D341Med (cell line): ENCODE results near the gene TMEM131L.

ENCODE experiments used
- DNase-seq: peaks from one replicate; pipeline ENCODE4 v3.0.0; 2012; ENCODE audit warnings: low spot score

TMEM131L gene

DNA sequence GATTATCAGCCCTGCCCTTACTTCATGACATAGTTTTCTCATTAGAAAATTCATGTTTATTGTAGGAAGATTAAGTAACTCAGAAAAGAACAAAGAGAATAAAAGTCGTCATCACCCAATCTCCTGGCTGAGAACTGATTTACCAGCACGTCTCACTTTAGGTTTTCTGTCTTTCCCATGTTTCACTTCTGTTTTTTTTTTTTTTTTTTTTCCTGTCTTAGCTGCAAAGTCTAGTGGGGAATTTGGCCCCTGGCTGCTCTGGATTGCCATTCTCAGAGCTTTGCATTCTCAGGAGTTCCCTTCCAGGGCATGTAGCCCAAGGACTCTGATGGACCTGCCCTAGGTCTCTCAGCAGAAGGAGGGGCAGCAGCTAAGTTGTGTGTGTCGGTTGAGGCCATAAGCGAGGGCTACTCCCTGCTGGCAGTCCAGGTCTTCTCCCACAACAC is 57.8 kb downstream of the TMEM131L start:
- no peak for DNase-seq

DNA sequence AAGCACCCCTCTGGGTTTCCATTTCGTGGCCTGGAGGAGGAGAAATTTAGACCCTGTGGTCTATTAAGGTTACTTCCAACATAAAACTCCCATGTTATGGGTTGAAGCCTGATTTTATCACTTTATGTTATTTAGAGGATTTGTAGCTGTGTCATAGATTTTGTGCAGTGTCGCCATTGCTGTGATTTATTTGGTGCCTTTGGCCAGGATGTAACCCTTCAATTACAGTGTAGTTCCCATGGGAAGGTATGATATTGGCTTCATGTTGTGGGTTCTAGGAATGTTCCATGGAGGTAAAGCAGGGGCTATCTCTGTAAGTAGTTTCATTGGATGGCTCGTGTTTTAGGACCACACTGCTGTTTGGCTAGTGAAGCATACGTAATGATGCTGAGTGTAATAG is 58.5 kb downstream of the TMEM131L start:
- no peak for DNase-seq

DNA sequence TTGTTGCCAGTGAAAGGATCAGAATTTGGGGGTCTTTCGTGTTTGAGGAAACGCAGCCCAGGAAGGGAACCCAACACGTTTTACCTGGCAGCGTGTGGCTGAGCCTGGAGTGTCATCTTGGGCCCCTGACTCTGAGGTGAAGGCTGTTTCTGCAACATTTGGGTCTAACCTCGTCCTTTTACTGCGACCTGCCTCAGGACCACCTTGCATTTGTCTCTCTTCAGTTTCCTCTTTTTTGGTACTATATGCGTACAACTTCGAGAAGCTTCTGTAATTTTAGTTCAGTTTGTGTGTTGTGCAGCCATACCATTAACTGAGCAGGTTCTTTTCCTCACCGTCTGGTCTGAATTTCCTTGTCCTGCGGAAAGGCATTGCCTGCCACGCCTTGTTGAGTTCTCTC is 61.5 kb downstream of the TMEM131L start:
- no peak for DNase-seq

DNA sequence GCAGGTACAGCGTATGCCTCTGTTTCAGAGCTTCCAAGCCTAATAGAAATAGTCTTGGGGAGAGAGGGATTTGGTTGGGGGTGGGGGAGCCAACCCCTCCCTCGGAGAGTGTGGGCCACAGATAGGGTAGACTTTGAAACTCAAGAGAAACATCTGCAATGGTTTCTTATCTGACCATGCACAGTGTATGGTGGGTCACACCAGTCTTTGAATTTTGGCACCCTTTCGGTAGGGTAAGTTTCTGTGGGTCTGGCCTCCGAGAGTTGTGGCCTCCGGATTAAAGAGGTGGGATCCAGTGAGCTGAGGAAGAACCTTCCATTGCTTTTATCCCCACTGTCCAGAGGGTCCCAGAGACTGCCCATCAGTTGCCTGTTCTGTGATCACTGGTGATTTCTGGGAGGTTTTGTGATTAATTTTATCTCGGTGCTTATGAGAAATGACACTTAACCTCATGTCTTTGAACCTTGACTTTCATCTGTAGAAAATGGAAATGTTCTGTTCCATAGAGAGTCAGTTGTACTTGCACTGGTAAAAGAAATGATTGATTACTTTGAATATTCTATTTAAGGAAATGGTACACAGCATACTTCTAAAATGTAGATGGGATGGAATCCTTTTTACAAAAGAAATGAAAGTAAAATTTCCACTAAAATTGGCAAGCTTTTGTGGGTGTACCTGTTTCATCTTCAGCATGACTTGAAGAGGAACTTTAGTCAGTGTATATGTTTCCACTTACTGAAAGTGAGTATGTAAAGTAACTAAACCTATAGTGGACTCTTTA is 62.7 kb downstream of the TMEM131L start:
- no peak for DNase-seq

DNA sequence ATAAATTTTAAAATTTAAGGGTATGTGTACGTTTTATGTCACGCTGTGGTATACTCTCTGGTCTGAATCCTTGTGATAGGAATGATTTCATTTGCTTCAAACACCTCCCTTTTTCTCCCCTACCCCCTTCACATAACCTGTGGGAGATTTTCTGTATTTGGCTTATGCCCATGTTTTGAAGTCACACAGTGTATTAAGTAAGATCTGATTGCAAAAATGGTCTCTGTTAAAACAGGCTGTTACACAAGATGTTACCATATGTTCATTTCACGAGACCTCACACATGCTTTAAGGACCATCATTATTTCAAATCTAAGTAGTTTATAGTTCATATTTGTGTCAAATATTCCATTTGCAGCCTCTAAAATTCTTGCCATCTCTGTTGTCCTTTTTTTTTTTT is 63.5 kb downstream of the TMEM131L start:
- DNase-seq = no peak

DNA sequence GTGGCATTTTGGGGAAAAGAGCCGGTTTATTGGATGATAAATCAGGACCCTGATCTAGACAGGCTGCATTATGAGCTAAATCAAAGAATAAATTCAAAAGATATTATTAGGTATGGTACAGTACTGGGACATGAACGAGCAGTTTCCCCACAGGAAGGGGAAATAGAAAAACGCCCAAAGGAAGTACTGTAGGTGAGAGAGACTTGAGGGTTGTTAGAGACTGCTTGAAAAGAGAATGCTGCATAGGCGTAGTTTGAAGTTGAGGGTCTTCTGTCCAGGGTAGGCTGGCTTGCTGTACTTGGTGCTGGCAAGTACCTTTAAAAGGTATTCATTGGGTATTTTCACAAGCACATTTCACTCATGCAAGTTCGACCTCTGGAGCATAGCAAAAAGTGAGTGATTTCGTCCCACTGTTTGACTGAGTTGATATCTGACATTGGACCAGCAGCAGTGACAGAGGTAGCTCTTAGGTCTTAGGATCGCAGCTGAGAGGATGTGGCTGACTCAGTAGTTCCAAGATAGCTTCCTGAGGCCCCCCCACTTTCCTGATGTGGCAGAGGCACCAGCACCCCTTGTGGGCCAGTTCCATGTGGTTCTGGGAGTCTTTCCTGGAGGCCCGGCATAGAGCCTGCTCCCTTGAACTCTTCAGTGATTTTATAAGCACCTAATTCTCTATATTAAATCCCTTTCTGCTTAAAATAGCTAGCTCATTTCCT is 64.3 kb downstream of the TMEM131L start:
- DNase-seq = no peak

DNA sequence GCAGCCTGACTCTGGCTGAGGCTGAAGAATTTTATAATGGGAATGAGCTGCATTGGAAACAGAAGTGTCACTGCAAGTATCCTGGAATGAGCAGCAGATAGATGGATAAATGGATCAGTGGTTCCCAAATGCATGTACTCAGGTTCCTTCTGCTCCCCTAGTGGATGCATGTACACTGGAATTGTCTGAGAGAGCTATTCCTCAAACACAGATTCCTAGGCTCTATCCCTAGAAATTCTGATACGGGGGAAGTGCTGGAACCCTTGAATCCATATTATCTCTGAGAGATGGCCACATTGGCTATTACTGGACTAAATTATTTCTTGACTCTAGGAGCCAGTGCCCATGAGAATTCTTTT is 64.8 kb downstream of the TMEM131L start:
- no peak for DNase-seq

DNA sequence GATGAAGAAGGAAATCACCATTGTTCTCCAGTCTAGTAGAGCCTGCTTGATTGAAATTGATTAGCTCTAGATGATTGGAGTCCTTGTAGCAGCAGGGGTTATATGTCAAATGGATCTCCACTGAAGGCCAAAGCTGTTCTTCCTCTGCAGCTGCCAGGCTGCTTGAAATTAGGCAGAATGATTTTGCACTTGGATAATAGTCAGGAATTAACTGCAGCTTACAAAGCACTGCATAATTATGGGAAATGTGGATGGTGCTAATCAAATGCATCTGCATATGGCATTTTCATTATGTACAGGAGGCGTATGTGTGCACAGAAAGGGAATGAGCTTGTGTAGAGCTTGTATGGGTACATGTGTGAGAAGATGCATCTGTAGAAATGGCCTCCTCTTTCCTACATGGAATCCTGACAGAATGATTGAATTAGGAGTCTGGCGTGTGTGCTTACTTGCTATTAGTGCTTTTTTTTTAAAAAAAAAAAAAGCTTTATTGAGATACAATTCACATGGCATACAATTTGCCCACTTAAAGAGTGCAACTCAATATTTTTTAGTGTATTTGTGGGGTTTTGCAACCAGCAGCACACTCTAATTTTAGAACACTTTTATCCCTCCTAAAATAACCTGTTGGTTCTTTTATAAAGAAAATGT is 65.9 kb downstream of the TMEM131L start:
- DNase-seq = no peak

DNA sequence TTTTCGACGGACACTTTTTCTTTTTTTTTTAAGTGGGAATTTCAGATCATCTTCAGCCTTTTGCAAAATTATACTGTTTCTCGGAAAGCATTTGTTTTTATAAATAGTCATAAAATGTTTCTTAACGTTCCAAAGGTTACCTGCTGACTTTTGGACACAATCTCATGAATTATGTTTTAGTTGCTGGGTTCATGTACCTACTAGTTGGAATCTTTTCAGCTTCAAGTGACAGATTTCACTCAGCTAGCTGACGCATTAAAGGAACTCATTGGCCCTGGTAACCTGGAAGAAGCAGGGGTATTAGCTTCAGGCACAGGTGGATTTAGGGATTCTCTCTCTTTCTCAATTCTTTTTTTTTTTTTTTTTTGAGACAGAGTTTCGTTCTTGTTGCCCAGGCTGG is 66.5 kb downstream of the TMEM131L start:
- DNase-seq = no peak

DNA sequence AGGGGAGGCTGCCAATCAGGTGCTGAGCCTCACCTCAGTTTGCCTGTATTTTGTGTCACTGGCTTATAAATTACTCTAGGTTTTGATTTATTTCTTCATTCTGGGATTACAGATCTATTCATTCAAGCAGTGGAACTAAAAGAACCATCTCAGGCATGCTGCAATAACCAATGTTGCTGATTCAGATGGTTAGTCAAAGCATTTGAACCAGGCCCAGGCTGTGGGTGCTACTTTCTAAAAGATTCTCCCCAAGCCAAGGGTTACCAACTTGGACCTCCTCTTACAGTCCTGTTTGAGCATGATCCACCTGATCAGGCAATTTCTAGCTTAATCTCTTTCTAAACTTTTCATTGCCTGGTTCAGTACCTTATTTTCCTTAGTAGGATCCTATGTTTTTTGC is 67.2 kb downstream of the TMEM131L start:
- DNase-seq = no peak

DNA sequence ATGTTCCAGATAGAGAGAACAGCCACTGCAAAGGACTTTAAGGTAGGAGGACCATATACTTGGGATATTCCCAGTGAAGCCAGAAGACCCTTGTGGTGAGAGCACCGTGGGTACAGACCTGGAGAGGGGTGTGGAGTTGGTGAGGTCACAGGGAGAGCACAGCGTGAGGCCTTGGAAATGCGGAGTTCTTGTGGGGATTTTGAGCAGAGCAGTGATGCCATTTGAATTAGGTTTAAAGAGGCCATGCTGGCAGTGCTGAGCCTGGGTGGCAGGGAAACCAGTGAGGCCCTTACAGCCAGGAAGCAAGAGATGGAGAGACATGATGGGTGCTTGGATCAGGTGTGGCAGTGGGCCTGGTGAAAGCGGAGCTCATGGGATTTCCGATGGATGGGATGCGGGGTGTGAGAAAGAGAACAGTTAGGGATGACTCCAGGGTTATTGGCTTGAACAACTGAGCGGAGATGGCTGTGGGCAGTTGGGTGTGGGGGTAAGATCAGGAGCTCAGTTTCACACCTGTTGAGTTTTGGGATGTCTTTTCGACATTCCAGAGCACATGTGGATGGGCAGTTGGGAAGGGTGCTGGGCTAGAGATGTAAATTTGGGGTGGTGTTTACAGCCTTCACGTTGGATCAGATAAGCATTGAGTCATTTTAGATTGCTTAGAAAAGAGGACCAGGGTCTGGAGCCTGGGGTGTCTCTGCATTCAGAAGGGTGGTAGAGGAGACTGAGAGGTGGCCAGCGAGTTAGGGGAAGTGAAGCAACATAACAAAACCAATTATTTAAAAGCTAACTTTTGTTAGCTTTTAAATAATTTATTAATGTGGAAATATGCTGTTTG is 68.9 kb downstream of the TMEM131L start:
- DNase-seq = no peak

DNA sequence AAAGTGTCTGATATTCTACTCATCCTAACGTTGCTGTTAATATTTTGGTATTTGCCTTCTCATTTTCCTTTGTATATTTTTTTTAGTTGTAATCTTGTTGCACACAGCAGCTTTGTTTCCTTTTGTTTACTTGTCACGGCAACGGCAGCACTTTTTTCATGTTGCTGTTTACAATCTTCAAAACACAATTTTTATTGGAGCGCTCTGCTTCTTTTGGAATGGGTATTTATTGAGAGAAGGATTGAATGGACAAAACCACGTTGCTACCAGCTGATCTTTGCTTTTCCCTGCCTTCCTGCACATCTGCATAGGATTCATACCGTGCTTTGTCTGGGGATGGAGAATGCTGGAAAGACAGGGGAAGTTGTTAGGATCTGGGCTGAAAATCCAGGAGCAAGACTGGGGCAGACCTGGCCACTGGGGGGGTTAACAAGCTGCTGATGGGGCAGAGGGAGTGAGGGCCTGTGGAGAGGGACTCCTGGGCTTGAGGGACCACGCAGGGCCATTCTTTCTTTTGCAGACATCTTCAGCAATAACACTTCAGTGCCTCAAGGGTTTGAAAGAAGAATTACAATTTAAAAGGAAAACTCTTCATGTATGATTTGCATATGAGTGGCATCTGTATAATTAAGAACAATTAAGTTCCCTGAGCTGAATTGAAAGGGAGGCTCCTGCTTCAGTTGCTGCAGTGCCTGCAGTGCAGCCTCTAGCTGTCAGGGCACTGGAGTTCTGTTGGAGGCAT is 69.8 kb downstream of the TMEM131L start:
- DNase-seq = no peak

DNA sequence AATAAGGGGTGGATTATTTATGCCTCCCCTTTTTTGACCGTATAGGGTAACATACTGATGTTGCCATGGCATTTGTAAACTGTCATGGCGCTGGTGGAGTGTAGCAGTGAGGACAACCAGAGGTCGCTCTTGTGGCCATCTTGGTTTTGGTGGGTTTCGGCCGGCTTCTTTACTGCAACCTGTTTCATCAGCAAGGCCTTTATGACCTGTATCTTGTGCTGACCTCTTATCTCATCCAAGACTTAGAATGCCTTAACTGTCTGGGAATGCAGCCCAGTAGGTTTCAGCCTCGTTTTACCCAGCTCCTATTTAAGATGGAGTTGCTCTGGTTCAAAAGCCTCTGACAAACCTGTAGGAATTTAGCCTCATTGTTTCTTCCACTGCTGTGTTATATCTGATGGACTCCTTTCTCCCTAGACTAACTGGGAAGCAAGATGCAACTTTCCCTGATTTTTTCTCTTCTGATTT is 71.4 kb downstream of the TMEM131L start:
- DNase-seq = no peak

DNA sequence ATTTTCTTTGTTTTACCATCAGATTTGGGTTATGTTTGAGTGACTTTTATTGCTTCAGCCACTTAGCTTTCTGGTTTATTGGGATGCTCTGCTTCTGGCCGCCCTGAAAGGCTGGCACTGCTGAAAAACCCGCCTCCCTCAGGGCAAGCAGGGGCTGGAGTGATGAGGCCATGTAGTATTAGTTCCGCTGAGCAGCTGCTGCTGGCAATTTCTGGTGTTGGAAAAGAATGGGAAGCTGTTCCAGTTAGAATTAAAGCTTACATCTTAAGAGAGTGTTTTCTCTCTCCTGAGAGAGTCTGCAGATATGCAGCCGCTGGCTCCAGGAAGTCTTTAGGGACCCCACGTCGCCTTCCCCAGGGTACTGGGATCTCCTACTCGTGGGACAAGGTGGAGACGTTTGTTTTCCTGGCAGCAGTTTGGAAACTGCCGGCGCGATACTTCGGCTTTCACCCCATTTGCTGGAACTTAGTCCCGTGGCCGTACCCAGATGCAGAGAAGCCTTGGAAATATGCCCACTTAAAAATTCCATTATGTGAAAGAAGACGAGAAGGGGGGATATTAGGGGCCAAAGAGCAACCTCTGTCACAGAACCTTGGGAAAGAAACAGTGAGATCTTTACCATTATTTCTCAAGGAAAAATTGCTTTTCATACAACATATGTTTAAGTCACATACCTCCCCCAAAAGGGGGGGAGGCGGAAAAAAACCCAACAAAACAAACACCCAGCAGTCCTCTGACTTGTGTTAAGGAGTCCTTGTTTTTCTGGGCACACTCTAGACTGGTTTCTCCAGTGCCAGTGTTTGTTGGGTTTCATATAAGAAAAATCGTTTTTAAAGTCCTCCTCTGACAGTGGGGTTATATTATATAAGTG is 72.6 kb downstream of the TMEM131L start:
- DNase-seq = peak; percentile 58

DNA sequence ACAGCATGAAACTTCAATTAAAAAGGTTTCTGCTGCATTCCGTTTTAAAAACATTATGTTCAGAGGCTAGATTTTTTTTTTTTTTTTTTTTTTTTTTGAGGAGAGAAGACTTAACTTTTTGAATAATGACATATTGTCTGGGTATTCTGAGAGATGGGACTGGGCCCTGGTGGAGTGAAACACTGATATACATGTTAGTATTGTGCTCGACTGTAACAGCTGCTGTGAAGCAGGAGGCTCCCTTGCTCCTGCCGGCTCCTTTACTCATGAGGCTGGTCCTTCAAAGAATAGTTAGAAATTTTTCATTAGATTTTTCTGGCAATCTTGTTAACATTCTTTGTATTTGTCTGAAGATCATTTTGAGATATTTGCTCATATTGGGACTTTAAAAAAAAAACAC is 73.3 kb downstream of the TMEM131L start:
- DNase-seq = no peak

DNA sequence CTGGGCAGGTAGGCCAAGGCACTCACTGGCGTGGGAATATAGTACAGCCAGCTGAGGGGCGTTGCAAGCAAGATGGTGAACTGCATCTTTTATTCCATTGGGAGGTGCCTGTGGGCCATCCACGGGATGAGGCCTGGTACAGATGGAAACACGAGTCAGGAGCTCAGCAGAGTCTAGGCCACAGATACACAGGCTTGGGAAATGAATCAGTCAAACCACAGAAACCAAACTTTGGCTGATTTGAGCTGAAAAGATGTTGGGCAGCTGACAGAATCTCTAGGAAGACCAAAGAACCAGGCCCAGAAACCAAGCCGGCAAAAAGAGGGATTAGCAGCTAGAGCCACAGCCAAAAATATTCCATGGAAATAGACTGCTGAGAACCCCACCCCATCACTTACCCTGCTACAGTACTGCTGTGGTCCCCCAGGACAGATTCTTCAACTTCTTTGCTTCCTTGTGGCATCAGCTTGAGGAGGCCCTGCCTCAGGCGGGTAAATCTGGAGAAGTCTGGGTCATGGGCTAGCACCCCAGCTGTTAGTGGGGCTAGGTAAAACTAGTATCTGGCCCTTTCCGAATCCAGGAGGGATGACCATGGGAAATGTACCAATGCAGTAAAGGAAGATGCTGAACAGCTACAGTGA is 75.4 kb downstream of the TMEM131L start:
- no peak for DNase-seq

DNA sequence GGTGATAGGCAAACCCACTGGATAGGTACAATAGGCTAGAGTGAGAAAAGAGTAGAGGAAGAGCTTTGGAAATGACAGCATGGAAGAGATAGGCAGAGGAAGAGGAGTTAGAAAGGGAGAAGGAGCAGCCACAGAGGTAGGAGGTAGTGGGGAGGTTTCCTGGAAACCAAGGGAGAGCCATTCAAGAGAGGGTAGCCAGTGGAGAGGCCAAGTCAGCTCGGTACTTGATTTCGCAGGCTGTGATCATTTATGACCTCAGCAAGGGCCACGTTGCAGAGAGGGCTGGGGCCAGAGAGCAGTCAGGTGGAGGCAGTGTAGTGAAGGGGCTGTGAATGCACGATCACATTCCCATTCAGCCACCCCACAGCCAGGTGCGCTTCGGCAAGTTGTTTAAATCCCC is 76.0 kb downstream of the TMEM131L start:
- DNase-seq = no peak

DNA sequence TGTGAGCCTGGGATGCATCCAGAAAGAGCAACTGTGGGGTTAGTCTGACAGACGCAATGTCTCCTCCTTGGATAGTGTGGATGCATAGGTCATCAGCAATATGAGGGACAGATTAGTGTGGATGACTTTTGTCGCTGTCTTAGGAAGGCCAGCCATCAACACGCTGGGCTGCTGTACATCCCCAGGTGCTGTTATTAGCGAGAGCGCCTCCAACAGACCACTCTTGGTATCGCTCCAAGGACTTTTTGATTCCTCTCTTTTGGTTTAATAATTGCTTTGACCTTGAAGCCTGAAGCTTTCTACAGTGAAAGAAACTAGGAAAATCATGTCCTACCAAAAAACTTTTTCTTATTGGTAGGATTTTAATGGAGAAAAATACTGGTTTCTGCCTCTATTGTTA is 76.7 kb downstream of the TMEM131L start:
- DNase-seq = no peak

DNA sequence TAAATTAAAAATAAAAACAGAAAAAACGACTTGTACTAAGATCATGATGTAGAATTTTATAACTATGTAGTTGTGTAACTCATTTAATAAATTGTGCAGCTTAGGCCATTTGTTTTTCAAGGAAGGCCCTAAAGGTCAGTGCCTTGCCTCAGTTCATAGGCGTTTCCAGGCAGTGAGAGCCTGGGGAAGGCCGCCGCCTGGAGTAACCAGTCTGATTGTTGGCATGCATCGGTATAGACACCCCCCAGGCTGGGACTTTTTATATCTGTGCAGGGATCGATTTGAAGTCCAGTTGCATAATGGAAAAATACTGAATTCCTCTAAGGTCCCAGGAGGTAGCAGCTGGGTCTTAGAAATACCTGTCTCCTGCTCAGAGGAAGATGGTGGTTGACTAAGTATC is 77.2 kb downstream of the TMEM131L start:
- DNase-seq = no peak

DNA sequence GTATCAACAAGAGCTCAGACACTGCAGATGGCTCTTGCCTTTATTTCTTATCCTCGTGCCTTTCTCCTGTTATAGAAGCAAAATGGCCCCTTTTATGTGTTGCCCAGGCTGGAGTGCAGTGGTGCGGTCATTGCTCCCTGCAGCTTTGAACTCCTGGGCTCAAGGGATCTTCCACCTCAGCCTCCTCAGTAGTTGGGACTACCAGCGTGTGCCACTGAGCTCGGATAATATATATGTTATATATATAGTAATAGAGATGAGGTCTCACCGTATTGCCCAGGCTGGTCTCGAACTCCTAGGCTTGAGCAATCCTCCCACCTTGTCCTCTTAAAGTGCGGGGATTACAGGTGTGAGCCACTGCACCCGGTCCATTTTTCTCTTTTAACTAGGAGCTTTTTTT is 79.7 kb downstream of the TMEM131L start:
- DNase-seq = no peak
